GM18499 (cell line): ENCODE measurements around the gene FAM171A1.

Experiments
- ATAC-seq: cut with Tn5 transposase; IDR thresholded peaks from one replicate; pipeline ENCODE4 v1.9.1; 2021; ENCODE audit warnings: moderate number of reproducible peaks; ENCODE audit not compliant: insufficient read depth, unreplicated experiment

FAM171A1 gene

GRCh38 chr10:15374566-15374965, 3.5 kb upstream of the FAM171A1 start:
- no peak for ATAC-seq

- peak; percentile 55 for ATAC-seq
Measured at GRCh38 chr10:15374156-15374555, 3.1 kb upstream of the FAM171A1 start.

- no peak for ATAC-seq
Measured at GRCh38 chr10:15373199-15373598, 2.1 kb upstream of the FAM171A1 start.

- no peak for ATAC-seq
Measured at GRCh38 chr10:15370212-15370855, 755 bp downstream of the FAM171A1 start.

DNA sequence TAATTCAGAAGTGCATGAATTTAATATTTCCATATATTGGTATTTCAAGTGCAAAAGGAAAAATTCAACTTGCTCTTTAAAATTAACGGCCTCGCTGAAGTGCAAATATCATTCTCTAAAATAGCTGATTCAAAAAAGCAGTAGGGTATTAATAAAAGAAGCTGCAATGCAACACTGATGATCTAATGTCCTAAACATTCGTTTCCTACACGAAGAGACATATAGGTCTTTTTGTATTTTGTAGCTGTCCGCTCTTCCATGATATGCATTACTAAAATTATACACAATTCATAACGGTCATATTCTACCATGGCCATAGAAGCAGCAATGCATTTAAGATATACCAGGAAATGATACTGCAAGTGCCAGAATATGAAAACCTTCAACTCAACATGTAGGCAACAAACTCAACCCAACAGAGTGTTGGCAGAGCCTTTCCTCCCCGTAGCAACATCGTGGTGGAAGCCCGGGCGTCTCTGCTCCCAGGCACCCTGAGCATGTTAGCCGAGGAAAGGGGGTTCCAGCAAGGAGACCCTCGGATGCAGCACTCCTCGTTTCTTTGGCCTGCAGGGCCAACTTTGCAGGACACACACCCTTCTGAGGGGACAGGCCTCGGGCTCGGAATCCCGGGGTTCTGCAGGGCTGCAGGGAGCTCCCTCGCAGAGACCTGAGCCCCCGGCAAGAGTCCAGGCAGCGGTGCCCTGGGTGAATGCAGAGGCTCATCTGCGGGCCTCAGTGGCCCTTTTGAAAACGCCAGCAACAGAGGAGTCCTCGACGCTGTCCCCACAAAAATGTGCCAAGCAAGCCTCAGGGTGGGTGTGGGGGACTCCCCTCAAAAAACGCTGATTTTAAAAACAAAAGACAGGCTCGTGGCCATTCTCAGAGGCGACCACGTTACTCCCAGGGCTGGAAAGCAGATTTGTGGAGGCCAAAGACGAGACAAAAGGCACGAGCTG, 1.6 kb downstream of the FAM171A1 start:
- ATAC-seq: no peak

DNA sequence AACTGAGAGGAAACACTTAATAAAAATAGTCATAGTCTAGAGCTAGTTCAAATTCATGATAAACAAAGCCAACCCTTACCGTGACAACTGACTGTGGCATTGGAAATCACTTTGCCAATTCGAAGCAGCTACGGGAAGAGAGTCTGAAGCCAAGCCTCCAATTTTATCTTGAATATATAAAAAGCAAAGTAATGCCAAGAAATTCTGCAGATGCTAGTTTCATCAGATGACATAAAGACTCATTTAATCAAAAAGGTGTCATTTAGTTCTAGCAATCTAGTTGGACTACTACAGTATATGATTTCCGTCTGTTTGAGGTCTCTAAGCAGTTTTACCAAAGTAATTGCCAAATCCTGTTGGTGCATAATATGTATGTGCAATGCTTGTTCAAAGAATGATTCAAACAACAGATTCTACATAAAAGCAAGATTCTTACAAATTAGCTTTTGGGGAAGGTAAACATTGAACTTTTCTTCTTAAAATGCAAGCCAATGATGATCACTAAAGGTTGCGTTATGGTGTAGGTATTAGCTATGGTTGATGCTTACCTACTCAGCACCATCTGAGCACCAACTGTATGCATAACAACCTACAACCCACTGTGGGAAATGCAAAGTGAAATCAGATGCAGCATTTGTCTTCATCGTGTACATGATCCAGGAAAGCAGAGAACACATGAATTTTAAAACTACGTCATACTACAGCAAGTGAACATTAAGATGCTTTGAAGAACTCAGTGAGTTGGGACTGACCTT, 2.8 kb downstream of the FAM171A1 start:
- no peak for ATAC-seq

DNA sequence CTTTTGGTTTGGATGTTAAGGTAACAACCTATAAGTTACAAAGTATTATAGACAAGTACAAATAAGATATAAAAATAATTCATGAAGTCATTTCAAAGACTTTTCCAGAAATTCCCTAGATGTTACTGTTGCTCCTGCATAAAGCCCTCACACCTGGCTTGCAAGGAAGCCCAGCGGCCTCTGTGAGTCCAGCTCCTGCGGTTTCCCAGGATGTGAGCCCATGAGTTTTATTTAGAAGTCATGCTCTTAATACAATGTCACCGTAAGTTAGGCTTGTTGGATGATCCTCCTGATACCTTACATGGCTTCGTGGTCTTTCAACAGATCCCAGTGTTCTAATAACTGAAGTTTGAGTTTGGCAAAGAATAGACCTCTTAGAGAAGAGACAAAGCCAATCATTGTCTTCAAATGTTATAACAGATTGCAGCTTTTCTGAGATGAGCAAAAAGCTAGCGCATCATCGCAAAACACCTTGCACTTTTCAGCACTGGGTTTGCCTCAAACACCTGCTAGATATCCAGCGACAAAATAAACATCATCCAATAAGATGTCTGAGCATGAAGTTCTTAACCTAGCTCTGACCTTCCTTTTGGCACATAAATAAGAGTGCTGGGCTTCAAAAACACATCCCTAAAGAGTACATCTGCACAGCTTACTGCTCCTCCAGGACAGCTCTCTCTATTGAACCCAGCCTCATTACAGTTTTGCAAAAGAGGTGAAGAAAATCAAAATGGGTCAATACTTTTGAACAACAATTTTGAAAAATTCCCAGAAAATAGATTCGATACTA, 3.6 kb downstream of the FAM171A1 start:
- no peak for ATAC-seq

GRCh38 chr10:15365692-15366091, 5.4 kb downstream of the FAM171A1 start:
- no peak for ATAC-seq

- no peak for ATAC-seq
Measured at GRCh38 chr10:15364001-15364400, 7.1 kb downstream of the FAM171A1 start.

- ATAC-seq: no peak
Measured at GRCh38 chr10:15363031-15363430, 8.1 kb downstream of the FAM171A1 start.

DNA sequence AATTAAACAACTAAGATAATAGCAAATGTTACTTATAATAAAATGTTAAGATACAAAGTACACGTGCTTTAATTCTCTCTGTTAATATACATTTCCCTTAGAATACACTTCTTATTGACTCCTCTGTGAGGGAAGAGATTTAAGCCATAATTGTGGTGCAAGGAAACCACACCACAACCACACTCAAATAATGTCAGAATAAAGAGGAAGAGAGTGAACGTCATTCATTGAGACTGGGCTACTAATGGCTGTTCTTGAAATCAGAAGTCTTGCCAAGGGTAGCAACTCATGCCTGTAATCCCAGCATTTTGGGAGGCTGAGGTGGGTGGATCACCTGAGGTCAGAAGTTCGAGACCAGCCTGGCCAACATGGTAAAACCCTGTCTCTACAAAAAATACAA, 10.0 kb downstream of the FAM171A1 start:
- ATAC-seq: no peak

DNA sequence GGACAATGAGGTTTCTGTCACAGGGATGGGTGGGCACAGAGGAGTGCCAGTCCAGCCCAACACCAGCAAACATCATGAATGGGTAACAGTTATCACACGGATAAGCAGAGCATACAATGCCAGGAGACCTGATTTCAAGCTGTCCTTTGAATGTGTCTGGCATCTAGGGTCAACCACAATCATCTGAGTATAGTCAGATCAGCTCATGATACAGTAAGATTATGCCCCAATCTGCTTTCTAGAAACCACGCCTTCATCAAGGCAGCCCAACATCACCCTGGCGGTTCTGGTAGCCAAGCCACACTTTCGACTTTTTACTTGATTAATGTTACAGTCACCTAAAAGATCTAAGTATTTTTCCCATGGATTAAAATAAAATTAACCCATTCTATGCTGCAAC, 10.5 kb downstream of the FAM171A1 start:
- ATAC-seq: no peak

DNA sequence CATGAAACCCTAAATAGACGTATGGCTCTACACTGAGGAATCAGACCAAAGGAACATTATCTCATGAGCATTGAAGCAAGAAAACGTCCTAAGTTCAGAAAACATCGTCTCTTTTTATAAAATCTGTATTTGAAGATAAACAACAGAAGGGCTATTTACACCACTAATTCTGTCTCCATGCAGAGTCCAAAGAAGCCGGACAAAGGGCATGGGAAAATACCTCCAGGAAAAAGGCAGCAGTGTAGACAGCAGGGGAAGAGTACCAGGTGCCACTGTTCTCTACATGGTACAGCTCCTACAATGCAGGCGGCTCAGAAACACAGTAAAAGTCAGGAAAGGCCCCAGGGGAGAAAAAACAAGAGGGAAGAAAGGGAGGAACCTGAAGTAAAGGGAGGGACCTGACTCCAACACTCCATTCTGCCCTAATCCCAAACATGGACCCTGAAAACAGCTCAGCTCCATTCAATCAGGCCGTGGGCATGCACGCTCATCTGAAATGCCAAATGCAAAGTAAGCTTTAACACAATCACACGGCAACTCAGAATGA, 17.5 kb downstream of the FAM171A1 start:
- no peak for ATAC-seq

DNA sequence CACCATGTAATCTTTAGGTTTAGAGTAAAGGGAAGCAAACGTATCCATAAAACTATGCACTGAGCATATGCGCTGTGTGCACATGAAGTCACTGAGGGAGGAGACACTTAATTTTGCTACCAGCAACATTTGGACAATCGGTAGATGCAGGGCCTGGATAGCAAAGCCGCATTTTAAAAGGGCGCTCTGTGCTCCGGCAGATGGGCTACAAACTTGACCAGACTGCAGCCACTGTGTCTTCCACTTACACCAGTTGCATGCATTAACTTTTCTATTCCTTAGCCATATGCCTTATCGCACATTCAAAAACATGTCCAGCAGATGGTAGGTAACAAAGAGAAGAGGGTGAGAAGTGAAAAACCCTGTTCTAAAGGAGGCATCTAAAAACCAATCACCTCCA, 18.3 kb downstream of the FAM171A1 start:
- ATAC-seq: no peak

DNA sequence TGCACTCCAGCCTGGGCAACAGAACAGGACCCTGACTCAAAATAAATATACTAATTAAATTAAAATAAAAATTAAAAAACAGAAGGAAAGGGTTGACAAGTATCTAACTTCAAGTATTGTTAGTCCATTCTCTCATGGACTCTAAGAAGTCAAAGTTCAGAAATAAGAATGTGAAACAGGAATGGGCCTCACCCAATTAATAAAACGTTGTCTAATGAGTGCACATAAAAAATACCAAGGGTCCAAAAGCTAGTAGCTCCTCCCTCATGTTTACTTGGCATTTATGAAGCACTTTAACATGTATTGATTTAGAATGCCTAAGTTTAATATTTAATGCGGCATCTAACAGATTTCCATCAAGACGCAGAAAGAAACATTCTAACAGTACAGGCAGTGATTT, 18.9 kb downstream of the FAM171A1 start:
- no peak for ATAC-seq

- no peak for ATAC-seq
Measured at GRCh38 chr10:15351099-15351820, 19.8 kb downstream of the FAM171A1 start.

DNA sequence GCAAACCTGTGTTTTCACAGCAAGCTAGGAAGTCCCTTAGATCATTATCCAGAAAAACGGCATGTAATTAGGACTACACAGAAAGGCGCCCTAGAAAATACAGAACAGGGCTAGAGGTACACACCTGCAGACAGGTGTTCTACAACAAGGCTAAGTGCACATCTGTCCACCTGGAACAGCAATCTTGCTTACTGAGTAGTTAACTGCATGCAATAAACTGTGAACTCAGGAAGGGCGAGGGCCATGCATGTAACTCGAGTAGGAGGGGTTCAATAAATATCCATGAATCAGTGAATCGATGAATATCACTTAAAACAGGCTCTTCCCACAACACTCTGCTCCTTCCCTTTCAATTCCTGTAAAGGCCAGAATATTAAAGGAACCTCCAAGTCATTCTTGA, 22.0 kb downstream of the FAM171A1 start:
- no peak for ATAC-seq

GRCh38 chr10:15348579-15348978, 22.5 kb downstream of the FAM171A1 start:
- ATAC-seq: no peak

- ATAC-seq: no peak
Measured at GRCh38 chr10:15347150-15347549, 23.9 kb downstream of the FAM171A1 start.
